HG03060 (cell line): ENCODE results near the gene COQ10B.
A peak's percentile ranks its signal among the peaks of the same experiment; 100 is the strongest.

Experiments
- ATAC-seq: cut with Tn5 transposase; IDR thresholded peaks from one replicate; pipeline ENCODE4 v1.9.1; 2021; ENCODE audit warnings: low read depth, moderate number of reproducible peaks; ENCODE audit not compliant: unreplicated experiment

Gene COQ10B

DNA sequence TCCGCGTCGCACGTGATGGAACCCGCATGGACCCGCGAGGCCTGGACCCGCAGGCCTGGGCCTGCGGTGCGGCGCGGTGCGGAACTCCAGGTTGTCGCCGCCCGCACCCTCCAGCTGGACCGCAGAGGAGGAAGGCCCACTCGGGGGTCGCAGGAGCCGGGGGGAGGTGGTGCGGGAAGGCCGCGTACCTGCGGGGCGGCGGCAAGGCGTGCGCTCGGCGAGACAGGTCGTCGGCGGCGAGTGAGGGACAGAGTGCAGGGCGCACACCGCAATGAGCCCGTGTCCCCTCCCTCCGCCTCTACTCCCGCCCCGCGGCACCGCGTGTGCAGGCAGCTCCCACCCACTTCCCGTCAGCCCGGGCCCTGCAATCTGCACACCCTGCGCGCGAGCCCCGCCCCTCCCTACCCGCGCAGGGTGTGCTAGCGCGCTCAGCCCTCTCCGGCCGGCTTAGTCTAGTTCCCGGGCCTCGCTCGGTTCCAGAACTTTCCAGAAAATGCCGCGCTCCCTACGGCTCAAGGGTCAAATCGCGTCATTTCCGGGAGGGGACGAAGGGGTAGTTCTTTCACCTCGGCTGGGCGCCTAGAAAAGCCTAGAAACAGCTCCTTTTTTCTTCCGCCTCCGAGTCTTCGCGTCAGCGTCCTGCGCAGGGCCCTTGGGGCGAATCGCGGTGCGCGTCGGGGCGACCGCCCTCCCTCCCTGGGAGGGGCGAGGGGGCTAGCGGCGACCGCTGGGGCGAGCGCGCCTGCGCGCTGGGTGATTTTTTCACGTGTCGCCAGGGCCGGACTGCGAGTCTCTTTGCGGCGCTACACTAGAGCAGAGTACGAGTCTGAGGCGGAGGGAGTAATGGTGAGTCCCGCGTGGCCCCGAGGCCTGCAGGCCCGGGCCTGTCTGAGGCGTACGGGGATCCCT is 46.5 kb downstream of the COQ10B start, which contains the start of the genes HSPD1 and HSPE1:
Gene HSPD1 (minus strand): TSS at position 247 of the 909 bp plus-strand sequence. CDS start 992 bp downstream, outside the sequence.
Gene HSPE1 (plus strand): TSS at position 786 of the 909 bp plus-strand sequence. CDS start 58 bp downstream, at position 844.
- ATAC-seq, result peak; percentile 87

GRCh38 chr2:197500503-197501131 is 47.3 kb downstream of the COQ10B start:
- no peak for ATAC-seq

DNA sequence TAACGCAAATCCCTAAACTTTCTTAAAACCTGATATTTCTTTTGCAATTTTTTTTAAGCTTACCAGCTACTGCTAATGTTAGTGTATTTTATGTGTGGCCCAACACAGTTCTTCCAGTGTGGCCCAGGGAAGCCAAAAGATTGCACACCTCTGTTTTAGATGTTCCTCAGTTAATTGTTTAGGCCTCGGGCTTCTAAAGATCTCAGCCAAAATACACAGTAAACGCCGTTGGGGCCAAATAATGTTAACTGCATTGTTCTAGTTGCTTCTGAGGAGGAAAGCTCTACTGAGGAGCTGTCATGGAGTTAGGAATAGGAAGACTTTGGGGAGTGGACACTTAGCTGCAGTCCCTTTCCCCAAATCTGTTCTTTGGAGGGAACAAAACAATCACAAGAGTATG is 48.8 kb downstream of the COQ10B start:
- no peak for ATAC-seq

DNA sequence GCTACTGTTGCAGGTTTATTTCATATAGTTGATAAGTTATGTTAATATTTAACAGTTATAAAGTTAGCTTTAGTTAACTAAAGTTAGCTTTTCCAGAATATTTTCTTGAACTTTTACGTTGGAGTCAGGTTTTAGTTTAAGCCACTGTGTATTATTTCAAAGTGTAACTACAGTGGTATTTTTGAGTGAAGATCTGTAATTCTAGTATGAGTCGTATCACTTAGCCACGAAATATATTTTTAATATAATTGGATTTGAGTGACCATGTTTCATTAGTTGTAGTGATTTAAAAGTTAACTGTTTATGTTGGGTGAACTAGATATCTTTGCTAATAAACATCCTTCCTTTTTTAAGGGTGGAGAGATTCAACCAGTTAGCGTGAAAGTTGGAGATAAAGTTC is 49.3 kb downstream of the COQ10B start:
- ATAC-seq, result no peak

GRCh38 chr2:197504000-197504399 is 50.6 kb downstream of the COQ10B start:
- ATAC-seq, result no peak

- no peak for ATAC-seq
Measured at GRCh38 chr2:197504512-197504911, 51.2 kb downstream of the COQ10B start.

GRCh38 chr2:197506658-197507057 is 53.3 kb downstream of the COQ10B start:
- no peak for ATAC-seq

DNA sequence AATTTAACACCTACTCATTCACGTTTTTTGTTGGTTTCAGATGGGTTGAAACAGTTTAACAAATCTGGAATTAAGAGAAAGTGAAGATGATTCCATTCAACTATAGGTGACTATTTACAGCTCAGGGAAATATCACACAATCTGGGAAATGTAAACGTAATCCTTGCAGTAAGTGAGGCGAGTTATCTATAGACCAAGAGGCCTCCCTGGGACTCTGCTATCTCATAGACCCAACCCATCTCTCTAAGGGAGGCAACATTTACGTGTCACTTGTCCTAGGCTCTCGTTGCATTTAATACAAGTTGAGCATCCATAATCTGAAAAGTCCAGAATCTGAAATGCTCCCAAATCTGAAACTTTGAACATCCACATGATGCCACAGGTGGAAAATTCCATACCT is 60.6 kb downstream of the COQ10B start:
- no peak for ATAC-seq

GRCh38 chr2:197514754-197515153 is 61.4 kb downstream of the COQ10B start:
- no peak for ATAC-seq

DNA sequence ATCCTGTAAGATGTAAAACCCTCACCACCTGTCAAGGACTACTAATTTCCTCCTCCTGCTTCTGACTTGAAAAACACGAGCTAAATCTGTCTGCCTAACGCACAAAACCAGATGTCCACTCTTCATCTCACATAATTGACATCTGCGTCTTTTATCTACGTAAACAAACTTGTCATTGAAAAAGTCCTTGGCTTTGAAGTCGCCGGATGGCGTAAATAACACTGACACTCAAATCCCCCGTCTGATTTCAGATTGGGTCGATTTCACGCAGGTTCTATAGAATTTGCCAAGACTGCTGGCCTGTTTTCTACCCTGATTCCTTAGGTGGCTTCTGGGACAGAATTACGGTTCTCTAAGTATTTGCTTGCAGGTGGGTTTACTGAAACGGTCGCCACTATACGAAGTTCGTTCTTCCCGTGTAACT is 62.0 kb downstream of the COQ10B start:
- no peak for ATAC-seq

GRCh38 chr2:197515739-197516392 is 62.5 kb downstream of the COQ10B start, which contains the start of gene MOB4:
TSS of gene MOB4 (plus strand) at chr2:197516066. CDS start at chr2:197516087, 21 bp downstream.
- ATAC-seq, result peak; percentile 89

- no peak for ATAC-seq
Measured at GRCh38 chr2:197516393-197516761, 63.0 kb downstream of the COQ10B start.

GRCh38 chr2:197517150-197517549 is 63.8 kb downstream of the COQ10B start:
- ATAC-seq, result no peak
